NCI-H2107 (cell line): ENCODE data around the gene PPP3R1.

Experiments used
- DNase-seq: peaks from one replicate; lab custom pipeline; 2025; lab: John Stamatoyannopoulos, UW

PPP3R1 gene

DNA sequence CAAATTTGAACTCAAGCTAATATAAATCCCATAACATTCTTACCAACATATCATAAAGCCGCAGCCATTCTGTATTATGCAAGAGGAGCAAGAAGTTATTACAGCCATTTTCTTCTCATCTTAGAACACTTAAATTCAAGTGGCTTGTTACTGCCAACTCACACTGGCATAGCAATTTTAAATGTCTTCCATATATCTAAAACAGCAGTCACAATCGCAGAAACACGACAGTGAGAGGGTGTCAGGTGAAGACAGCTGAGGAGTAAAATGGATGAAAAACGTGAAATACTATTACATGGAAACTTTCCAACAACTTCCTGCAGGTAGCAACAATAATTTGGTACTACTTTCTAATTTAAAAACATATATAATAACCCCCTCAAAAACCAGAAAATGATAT is 17.9 kb downstream of the PPP3R1 start:
- no peak for DNase-seq

DNA sequence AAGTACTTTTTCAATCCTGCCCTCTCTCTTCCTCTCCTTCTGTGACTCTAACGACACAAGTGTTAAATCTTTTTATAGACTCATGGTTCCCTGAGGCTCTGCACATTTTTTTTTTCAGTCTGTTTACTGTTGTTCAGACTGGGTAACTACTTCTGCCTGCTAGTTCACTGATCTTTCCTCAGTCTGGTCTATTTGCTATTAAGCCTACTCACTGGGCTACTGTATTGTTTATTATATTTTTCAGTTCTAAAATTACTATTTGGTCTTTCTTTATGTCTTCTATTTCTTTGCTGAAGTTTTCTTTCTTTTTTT is 21.3 kb downstream of the PPP3R1 start:
- DNase-seq: no peak

DNA sequence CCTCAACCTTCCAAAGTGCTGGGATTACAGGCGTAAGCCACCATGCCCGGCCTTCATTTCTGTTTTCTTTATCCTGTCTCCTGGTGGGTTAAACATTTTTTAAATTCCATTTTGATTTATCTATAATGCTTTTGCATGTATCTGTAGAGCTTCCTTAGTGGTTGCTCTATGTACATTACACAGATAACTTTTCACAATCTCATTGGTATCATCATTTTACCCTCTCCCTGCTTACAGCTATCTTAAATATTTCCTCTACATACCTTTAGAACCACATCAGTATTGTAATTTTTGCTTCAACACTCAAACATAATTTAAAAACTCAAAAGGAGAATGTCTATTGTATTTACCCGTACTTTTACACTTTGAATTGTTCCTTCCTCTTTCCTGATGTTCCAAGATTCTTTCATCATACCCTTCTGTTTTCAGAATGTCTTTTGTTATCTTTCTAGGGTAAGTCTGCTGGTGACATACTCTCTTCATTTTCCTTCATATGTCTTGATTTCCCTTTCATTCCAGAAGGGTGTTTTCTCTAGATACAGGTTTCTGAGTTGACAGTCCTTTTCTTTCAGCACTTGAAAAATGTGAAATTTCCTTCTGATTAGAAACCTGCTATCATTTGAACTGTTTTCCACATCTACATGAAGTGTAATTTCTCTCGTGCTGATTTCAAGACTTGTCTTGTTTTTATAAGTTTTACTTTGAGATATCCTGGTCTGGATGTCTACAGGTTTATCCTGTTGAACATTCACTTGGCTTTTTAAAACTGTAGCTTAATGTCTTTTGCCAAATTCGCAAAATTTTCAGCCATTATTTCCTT is 21.9 kb downstream of the PPP3R1 start:
- no peak for DNase-seq

DNA sequence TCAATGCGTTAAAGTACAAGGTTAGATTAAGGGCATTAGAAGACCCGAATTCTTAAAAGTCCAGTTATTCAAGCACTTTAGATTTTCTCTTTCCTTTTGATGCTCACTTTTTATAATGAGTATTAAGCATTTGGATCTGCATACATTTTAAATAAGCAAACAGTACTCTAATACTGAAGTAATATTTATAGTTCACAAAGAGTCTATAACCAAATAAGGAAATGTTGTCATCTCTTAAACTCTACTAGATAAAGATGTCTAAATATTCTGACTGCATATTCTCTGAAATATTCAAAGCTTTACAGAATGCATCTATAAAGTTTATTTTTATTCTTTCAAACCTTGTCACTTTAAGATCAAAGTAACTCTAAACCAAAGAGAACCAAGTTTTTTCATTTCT is 25.5 kb downstream of the PPP3R1 start:
- no peak for DNase-seq

DNA sequence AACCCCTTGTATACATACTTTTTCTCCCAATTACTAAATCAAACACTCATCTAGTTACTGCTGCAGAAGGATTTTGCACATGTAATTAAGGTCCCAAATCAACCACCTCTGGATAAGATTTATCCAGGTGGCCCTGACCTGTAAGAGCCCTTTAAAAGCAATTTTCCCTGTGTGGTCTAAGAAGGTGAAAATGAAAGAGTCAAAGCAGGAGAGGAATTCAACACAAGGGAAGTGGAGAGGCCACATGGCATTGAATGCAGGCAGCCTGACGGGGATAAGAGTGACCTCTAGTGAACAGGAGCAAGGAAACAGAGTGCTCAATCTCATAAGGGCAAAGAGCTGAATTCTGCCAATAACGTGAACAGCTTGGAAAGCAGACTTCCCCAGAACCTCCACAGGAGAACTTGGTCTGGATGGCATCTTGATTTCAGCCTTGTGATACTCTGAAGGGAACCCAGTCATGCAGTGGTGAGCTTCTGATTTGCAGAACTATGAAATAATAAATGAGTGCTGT is 27.2 kb downstream of the PPP3R1 start:
- no peak for DNase-seq

DNA sequence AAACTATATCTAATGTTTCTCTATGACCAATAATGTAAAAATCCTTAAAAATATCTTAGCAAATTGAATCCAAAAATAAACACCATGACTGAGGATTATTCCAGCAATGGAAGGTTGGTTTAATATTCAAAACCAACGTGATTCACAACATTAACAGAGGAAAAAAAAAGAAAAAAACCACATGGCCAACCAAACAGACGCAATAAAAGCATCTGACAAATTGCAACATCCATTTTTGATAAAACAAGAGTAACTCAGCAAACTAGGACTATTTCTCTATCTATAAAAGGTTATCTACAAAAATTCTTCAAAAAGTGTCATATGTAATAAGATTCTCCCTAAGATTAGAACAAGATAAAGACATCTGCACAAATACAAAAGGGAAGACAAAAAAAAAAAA is 28.9 kb downstream of the PPP3R1 start:
- no peak for DNase-seq

DNA sequence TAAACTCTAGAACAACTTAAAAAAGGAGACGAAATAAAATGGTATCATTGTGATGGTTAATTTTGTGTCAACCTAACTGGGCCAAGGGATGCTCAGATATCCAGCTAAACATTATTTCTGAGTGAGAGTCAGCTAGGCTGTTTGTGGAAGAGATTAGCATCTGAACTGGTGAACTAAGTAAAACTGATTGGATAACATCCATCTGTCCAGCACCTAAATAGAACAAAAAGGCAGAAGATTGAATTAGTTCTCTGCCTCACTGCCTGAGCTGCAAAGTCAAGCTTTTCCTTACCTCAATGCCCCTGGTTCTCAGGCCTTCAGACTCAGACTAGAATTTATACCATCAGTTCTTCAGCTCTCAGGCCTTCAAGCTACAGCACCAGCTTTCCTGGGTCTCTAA is 30.0 kb downstream of the PPP3R1 start:
- DNase-seq: no peak

DNA sequence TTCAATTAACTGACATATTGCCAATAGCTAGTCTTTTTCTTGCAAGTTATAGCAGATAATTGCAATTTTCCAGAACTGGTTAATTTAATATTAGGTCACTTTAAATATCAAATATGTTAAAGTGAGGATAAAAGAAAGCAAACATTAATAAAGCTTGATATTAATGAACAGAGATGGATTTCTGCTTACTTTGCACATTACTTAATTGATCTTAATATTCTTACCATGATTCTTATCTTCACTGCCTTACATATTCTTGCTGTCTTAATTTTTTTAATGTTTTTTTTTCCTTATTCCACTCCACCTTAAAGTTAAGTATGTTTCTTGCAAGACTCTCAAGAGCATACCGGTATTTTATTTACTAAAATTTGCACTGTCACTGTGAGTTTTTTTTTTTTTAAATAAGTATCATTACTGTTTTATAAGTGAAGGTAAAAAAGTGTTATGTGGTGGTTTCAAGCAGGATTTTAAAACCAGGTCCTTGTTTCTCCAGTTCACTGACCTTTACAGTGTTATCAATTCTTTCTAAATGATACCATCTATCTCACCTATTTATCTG is 33.9 kb downstream of the PPP3R1 start:
- DNase-seq: no peak

DNA sequence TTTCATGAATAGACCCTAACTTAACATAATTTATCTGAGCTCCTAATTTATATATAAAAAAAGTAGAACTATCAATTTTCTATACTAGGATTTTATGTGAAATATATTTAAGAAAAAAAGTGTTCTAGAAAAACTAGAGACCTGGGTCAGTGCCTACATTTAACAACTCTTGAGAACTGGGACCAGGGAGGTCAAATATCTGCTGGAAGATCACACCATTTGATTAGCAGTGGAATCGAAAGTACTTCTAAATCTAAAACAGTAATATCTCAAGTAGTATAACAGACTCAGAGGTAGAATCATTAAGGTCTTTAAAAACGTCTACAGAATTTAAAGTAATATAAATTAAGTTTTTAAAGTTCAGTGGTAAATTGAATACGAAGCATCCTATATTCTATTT is 34.6 kb downstream of the PPP3R1 start:
- DNase-seq: no peak

DNA sequence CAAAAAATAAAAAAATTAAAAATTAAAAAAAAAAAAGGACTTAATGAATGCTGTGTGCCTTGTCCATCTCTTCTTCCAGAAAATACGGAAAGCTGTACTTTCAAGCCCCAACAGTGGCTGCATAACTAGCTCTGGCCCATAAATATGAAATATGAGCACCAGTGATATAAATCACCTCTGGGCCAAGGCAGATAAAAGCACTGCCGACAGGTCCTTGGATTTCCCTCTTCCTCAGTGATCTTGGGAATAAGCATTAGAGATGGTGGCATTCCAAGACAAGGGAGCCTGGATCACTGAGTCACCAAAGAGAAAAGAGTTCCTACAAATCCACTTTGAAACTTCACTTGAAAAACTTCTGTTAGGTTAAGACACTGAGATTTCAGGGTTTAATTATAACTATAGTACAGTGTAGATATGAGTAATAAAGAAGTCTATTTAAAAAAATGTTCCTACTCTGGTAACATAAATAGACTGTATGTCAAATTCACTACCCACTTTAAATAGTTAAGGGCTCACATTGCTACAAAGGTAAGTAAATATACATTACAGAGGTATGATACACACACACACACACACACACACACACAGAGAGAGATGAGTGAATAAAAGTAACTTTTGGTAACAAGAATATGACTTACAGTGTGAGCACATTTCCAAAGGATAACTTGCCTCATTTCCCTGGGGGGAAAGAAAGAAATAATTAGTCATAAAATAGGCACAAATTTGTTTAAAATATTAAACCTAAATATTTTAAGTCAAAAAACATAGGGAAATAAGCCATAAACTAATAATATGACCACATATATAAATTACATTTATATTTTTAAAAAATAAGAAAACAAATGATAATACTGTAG is 35.6 kb downstream of the PPP3R1 start:
- no peak for DNase-seq

DNA sequence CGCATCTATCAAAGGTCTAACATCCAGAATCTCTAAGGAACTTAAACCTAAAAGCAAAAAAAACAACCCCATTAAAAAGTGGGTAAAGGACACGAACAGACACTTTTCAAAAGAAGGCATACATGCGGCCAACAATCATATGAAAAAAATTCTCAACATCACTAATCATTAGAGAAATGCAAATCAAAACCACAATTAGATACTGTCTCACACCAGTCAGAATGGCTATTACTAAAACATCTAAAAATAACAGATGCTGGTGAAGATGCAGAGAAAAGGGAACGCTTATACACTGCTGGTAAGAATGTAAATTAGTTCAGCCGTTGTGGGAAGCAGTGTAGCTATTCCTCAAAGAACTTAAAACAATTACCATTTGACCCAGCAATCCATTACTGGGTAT is 38.0 kb downstream of the PPP3R1 start:
- DNase-seq: no peak

DNA sequence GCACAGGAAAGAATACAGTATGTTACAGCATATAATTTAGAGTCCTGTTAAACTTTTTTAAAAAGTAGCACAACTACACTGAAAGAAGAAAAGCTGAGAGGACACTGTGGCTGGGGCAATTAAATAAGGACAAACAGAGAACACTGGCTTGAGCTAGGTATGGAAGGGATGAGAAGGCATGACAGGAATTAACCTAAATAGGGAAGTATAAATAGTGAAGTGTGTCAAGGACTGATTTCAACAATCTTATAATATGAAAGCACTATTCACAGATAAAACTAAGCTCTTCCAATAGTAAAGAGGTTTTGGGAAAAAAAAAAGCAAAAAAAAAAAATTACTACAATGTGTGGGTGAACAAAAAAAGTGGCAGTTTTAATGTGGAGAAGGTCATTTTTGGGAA is 45.5 kb downstream of the PPP3R1 start:
- no peak for DNase-seq

DNA sequence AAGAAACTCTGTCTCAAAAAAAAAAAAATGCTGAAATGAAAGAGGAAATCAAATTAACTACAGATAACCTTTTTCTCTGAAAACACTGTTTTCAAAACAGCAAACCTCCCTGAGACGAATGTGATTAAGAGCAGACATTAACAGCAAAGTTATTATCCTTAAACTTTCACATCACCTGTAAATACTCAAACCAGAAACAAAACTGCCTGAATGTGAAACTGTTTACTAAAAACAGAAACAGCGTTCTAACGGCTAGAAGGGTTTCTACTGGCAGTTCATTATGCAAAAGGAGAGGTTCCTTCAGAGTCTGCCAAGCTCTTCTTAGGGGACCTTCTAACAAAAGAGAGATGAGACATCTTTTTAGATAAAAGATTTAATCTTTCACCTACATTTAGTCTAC is 48.7 kb downstream of the PPP3R1 start:
- DNase-seq: no peak

DNA sequence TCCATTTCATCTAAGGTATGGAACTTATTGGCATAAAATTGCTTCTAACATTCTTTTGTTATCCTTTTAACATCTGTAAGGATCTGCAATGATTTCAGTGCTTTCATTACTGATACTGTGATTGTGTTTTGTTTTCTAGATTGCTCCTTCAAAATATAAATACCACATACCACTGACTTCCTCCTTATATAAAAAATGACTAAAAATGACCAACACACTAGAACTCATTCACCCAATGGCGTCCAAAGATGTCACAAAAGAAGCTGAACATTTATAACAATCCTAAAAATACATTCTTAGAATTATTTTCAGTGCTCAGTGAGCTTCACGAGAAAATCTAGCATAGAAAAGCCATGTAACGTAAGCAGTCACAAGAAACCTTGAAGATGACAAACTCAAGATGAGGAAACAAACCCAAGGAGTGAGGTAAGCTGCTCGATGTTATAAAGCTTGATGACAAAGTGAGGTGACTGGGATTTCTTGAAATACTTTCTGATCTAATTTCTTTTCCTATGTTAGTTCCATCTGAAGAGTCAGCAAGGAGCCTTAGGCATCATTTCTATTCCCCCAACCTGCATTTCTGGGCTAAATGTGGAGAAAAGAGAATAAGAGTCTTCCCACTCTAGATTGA is 52.1 kb downstream of the PPP3R1 start:
- DNase-seq: no peak

DNA sequence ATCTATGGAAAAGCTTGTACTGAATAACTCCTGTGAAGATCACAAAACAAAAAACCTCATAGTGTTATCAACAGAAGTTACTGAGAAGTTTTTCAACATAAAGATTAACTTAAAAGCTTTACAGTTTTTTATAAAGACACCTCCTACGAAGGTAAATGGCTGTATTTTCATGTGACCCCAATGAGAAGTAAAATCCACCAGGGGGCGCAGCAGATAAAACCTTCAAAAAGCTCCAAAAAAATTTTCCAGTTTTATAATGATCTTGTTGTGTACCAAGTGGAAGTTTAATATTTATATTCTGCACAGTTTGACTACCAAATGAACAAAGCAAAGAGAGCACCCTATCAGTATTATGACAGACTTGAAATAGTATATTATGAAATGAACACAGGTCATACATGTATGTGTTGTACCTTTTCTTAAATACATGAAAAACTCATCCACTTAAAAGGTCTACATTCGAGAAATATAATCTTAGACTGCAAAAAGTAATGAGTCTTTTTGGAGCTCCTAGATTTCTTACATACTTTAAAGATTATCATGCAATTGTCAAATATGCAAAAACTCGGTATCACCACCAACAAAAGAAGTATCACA is 56.1 kb downstream of the PPP3R1 start:
- no peak for DNase-seq

DNA sequence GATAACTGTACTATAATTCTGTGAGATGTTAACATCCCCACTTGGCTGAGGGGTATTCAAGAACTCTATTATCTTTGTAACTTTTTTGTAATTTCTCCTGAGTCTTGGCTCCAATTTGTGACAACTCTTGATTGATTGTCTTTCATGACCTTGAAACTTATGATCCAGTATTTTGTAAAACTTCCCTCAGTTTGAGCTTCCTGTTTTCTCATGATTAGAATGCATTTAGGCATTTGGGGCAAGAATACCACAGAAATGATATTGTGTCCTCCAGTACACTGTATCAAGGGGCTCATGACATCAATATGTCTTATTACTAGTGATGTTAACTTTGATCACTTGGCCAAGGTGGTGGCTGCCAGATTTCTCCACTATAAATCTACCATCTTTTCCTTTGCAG is 57.2 kb downstream of the PPP3R1 start:
- no peak for DNase-seq

DNA sequence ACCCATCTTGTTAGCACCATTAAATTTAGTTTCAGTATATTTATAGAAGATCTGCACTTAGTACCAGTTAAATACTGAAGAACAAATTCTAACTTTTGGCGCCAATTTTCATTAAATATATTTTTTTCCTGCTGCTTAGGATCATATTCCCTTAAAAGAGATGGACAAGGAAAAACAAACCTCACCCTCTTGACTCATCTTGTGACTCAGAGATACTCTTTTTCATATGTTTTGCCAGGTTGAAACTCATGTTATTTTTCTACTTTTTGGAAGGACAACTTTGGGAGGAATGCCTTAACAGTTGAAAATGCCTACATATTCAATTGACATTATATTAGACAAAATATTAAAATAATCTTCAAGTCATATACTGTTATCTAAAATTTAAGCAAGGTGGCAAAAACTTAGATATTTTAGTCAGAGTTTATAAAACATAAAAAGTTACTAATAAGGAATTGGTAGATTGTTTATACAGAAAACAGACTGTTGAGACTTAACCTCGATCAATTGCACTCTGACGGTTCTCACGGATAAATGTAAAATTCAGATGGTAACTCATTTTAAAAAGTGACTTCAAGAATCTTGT is 58.5 kb downstream of the PPP3R1 start:
- no peak for DNase-seq

DNA sequence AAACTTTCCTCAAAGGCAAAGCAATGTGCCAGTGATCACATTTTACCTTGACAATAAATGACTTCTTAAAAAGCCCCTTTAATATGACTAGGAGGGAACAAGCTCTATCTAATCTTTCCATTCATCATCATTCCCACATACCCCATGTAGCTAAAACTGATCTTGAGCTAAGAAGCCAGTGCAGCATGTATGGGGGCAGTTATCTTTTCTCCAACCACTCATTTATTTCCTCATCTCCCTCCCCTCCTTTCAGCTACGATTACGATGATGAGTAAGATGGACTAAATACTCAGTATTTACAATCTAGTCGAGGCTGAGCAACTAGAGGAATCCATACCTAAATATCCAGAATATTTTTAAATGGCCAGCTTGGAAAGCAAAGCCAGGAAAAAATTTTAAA is 59.2 kb downstream of the PPP3R1 start:
- DNase-seq: no peak

DNA sequence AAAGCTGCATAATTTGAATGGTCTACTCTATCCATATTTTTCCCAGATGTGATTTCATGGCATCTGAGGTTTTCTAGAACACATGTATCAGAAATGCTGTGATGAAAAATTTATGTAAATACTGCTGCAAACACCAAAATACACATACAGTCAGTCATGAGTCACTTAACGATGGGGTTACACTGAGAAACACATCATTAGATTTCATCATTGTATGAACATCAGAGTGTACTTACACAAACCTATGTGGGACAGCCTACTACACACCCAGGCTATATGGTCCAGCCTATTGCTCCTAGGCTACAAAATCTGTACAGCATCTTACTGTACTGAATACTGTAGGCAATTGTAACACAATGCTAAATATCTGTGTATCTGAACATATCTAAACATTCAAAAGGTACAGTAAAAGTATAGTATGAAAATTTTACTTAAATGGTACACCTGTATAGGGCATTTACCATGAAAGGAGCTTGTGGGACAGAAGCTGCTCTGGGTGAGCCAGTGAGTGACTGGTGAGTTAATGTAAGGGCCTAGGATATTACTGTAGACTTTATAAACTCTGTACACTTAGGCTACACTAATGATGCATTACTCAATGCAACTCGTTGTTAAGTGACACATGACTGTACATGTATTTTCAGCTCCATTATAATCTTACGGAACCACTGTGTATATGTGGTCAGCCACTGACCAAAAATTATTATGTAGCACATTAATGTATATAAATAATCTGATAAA is 61.2 kb downstream of the PPP3R1 start:
- DNase-seq: no peak

DNA sequence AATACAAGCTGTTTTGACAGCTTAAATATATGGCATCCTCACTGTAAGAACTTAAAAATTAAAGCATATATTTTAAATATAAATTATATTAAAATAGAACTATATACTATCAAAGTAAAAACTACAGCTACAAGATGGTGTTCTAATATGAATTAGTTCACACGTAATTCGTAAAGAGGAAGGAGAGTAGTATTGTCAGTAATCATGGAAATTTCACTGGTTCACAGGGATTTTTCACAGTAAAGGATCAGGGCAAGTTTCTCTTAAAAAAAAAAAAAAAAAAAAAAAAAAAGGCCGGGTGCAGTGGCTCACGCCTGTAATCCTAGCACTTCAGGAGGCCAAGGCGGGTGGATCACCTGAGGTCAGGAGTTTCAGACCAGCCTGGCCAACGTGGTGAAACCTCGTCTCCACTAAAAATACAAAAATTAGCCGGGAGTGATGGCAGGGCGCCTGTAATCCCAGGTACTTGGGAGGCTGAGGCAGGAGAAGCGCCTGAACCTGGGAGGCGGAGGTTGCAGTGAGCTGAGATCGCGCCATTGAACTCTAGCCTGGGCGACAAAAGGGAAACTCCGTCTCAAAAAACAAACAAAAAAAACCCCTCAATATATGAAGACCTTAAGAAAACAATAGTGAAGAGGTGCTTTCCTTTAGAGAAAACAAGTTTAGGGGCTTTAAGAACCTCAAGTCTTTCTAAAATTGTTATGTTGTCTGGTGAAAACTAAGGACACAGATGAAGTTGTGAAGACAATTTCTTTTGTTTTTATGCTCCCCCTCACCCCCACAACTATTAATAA is 62.1 kb downstream of the PPP3R1 start:
- DNase-seq: no peak
